SJCRH30 (cell line): Measurements from ENCODE around the gene NDUFB10. TPM values are rescaled to one million over a fixed set of nuclear protein-coding genes. Genes with fewer than 3 reads are reported as not detected.

ENCODE experiments used
- DNase-seq, 2 experiments: peaks; one replicate each; pipeline ENCODE4 v3.0.0-alpha.2; 2015 to 2020
- H3K27ac ChIP-seq: fragments of 250-450 bp; sonication (Bioruptor Pico); 2 replicates; pipeline ENCODE4 v1.5.1; 2020; ENCODE audit warnings: mild to moderate bottlenecking, moderate library complexity
- H3K27me3 ChIP-seq: fragments of 250-450 bp; sonication (Bioruptor Pico); 2 replicates; pipeline ENCODE4 v1.5.1; 2020; ENCODE audit warnings: mild to moderate bottlenecking, moderate library complexity
- H3K36me3 ChIP-seq: fragments of 250-450 bp; sonication (Bioruptor Pico); 2 replicates; pipeline ENCODE4 v1.5.1; 2020; ENCODE audit warnings: mild to moderate bottlenecking, moderate library complexity
- H3K4me1 ChIP-seq: fragments of 250-450 bp; sonication (Bioruptor Pico); 2 replicates; pipeline ENCODE4 v1.5.1; 2020; ENCODE audit warnings: mild to moderate bottlenecking, moderate library complexity
- H3K4me3 ChIP-seq: fragments of 250-450 bp; sonication (Bioruptor Pico); 2 replicates; pipeline ENCODE4 v1.5.1; 2020; ENCODE audit warnings: mild to moderate bottlenecking, moderate library complexity
- H3K9me3 ChIP-seq: fragments of 250-450 bp; sonication (Bioruptor Pico); replicated peaks from 2 replicates; pipeline ENCODE4 v1.5.1; 2020; ENCODE audit warnings: mild to moderate bottlenecking, moderate library complexity
- total RNA-seq: library from RNA; depleted of rRNA; stranded (reverse); fragments of >200 nt; shearing (Covaris generic); gene quantifications from 2 replicates; pipeline ENCODE4 v1.2.3, GENCODE V29; 2014

NDUFB10 gene
- total RNA-seq, 1 experiment from 2014 or later: 157 TPM

DNA sequence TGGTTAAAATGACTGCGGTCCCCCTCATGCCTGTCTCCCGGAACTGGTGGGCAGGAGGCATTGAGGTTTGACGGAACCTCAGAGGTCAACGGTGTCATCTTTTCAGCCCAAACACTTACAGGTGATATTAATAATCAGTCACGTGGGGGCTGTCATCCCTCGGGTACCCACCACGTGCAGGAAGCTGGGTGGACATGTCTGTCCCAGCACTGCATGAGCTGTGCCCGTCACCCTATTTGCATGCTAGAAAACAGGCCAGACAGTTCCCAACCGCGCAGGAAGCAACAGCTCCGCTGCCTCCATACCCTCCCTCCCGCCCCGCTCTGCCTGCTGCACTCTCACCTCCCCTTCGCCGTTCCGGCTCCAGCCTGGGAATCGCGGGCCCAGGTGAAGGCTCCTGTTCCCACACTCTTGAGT is 31.8 kb downstream of the NDUFB10 start:
- Histone ChIP-seq H3K27me3 (peaks cover 8% of the 10 kb centered on the region), H3K27ac (no peak overlapping the region), H3K4me3 (no peak overlapping the region), H3K4me1 (no peaks in the 10 kb centered on the region; the same call in 1 of the 2 replicates), H3K36me3 (no peaks in the 10 kb centered on the region), H3K9me3 (no peaks in the 10 kb centered on the region)
- DNase-seq: no peak

DNA sequence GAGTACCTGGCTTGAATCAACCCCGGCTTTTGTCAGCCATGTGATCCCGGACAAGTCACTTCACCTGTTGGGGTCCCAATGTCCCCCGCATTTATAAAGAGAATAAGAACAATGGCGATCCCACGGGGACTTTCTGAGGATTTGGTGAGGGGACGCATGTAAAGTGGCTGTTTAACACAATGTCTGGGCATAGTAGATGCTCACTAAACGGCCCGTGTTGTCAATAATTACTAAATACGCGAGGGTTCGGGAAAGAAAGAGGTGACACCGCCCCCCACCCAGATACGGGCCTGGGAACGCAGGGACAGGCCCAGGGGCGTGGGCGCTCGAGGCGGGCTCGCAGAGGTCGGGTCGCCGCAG is 32.2 kb downstream of the NDUFB10 start:
- no peaks in the 10 kb centered on the region for H3K9me3 ChIP-seq
- DNase-seq: no peak
- no peak overlapping the region for H3K4me3 ChIP-seq
- H3K27me3 ChIP-seq: peaks cover 8% of the 10 kb centered on the region
- no peaks in the 10 kb centered on the region for H3K36me3 ChIP-seq
- no peaks in the 10 kb centered on the region; the same call in 1 of the 2 replicates for H3K4me1 ChIP-seq
- no peak overlapping the region for H3K27ac ChIP-seq

DNA sequence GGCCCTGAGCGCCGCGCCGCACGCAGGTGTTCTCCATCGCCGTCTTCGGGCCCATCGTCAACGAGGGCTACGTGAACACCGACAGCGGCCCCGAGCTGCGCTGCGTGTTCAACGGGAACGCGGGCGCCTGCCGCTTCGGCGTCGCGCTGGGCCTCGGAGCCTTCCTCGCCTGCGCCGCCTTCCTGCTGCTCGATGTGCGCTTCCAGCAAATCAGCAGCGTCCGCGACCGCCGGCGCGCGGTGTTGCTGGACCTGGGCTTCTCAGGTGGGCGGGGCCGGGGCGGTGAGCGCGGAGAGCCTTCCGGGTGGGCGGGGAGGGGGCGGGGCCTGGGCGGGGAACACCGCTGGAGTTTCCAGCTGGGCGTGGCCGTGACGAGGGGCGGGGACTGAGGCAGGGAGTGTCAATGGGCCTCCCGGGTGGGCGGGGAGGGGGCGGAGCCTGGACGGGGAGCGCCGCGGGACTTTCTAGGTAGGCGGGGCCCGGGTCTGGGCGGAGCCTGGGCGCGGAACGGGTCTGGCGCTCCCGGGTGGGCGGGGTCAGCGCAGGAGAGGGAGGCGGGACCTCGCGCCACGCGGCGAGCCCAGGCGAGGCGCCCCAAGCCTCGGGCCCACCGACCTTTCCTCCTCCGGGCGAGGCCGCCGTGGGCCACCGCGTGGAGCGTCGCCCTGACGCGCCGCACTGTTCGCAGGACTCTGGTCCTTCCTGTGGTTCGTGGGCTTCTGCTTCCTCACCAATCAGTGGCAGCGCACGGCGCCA is 32.8 kb downstream of the NDUFB10 start:
- Histone ChIP-seq H3K4me1 (no peaks in the 10 kb centered on the region; the same call in 1 of the 2 replicates), H3K4me3 (no peak overlapping the region), H3K36me3 (no peaks in the 10 kb centered on the region; the same call in 1 of the 2 replicates), H3K27me3 (peaks cover 8% of the 10 kb centered on the region), H3K9me3 (no peaks in the 10 kb centered on the region), H3K27ac (no peak overlapping the region)
- DNase-seq: no peak

DNA sequence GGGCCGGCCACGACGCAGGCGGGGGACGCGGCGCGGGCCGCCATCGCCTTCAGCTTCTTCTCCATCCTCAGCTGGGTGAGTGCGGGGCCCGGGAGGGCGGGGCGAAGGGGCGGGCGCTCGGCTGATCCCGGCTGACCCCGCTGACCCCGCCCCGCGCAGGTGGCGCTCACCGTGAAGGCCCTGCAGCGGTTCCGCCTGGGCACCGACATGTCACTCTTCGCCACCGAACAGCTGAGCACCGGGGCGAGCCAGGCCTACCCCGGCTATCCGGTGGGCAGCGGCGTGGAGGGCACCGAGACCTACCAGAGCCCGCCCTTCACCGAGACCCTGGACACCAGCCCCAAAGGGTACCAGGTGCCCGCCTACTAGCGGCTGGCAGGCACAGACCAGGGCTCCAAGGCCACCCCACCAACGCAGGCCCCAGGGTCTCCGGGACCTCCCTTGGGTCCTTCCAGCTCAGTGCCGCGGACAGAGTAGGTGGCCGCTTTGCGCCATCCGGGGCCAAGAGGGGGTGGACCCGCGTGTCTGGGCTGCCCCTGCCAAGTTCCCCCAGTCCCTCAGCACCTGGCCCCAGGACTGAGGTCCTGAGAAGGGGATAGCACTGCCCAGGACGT is 33.5 kb downstream of the NDUFB10 start:
- H3K27ac ChIP-seq: no peak overlapping the region
- no peak for DNase-seq
- H3K4me3 ChIP-seq: no peak overlapping the region
- H3K27me3 ChIP-seq: peaks cover 8% of the 10 kb centered on the region
- no peaks in the 10 kb centered on the region for H3K9me3 ChIP-seq
- no peaks in the 10 kb centered on the region; the same call in 1 of the 2 replicates for H3K4me1 ChIP-seq
- peaks cover 4% of the 10 kb centered on the region; the same call in 1 of the 2 replicates for H3K36me3 ChIP-seq

DNA sequence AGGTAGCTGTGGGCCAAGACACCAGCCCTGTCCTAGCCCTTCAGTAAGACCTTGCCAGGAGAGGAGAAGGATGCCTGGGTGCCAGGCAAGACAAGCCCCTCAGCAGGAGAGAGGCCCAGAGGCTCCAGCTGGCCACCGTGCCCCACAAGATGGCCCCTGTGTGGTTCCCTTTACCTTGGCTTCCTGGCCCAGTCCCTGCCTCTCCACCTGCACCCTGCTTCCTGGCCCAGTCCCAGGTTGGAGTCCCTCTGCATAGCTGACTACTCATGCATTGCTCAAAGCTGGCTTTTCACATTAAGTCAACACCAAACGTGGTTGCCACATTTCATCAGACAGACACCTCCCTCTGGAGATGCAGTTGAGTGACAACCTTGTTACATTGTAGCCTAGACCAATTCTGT is 34.4 kb downstream of the NDUFB10 start:
- H3K27me3 ChIP-seq: peaks cover 8% of the 10 kb centered on the region
- no peak overlapping the region for H3K27ac ChIP-seq
- H3K9me3 ChIP-seq: no peaks in the 10 kb centered on the region
- H3K4me1 ChIP-seq: no peaks in the 10 kb centered on the region; the same call in 1 of the 2 replicates
- no peak for DNase-seq
- peaks cover 4% of the 10 kb centered on the region; the same call in 1 of the 2 replicates for H3K36me3 ChIP-seq
- H3K4me3 ChIP-seq: no peak overlapping the region

DNA sequence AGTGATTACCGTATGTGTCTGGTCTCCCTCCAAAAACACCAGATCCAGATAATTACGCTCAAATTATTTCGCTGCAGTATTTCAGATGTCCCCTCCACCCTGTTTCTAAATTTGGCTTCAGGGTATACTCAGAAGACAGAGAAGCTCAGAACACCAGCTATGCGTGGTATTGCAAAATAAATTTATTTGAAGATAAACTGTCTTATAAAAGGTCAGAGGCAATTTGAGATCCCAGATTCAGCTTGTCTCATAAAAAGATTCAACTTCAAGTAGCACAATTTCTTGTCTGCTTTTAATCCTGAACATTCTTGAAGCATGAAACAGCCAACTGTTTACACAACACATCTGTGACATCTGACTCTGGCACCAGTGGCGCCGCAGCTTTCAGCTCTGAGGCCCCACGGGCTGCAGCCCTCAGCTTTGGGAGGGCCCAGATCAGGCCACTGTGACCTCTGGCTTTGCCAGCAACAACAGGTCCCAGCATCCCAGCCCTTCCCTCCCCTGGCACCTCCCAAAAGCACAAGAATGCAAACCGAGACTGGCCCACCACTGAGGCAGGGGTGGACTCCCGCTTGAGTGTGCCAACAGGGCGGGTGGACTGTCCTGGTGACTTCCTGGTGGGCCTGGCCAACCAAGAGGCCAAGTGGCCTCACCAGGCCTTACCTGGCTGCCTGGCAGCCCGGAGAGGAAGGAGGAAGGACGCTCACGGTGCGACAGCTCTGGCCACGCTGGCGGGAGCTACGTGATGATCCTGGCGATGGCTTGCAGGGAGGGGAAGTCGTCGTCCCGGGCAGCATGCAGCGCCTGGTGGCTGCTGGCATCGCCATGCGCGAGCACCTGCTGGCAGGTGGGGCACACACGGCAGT is 38.4 kb downstream of the NDUFB10 start:
- Histone ChIP-seq H3K4me1 (no peaks in the 10 kb centered on the region), H3K36me3 (peaks cover 25% of the 10 kb centered on the region), H3K9me3 (no peaks in the 10 kb centered on the region), H3K4me3 (no peak overlapping the region), H3K27ac (no peak overlapping the region), H3K27me3 (no peaks in the 10 kb centered on the region)
- DNase-seq: no peak

DNA sequence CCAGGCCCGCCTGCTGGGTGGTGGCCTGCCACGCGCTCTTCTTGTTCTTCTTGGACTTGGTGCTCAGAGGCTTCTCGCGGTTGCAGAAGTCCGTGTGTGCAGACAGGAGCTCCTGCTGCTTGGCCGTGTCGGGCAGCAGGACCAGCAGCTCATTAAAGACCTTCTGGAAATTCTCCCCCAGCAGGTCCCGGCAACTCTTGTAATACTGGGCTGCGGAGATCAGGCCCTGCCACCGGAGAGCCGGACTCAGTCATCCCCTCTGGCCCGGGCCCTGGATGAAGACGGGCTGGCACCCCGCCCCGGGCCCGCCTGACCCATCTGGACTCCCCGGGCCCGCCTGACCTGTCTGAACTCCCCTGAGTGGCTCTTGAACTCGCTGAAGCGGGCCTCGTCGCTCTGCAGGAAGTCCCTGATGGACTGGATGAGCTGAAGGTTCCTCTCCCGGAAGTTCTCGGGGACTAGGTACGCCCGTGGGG is 39.1 kb downstream of the NDUFB10 start:
- DNase-seq: no peak
- H3K27ac ChIP-seq: no peak overlapping the region
- H3K27me3 ChIP-seq: no peaks in the 10 kb centered on the region
- H3K36me3 ChIP-seq: peaks cover 32% of the 10 kb centered on the region
- no peaks in the 10 kb centered on the region for H3K9me3 ChIP-seq
- no peaks in the 10 kb centered on the region for H3K4me1 ChIP-seq
- no peak overlapping the region for H3K4me3 ChIP-seq

DNA sequence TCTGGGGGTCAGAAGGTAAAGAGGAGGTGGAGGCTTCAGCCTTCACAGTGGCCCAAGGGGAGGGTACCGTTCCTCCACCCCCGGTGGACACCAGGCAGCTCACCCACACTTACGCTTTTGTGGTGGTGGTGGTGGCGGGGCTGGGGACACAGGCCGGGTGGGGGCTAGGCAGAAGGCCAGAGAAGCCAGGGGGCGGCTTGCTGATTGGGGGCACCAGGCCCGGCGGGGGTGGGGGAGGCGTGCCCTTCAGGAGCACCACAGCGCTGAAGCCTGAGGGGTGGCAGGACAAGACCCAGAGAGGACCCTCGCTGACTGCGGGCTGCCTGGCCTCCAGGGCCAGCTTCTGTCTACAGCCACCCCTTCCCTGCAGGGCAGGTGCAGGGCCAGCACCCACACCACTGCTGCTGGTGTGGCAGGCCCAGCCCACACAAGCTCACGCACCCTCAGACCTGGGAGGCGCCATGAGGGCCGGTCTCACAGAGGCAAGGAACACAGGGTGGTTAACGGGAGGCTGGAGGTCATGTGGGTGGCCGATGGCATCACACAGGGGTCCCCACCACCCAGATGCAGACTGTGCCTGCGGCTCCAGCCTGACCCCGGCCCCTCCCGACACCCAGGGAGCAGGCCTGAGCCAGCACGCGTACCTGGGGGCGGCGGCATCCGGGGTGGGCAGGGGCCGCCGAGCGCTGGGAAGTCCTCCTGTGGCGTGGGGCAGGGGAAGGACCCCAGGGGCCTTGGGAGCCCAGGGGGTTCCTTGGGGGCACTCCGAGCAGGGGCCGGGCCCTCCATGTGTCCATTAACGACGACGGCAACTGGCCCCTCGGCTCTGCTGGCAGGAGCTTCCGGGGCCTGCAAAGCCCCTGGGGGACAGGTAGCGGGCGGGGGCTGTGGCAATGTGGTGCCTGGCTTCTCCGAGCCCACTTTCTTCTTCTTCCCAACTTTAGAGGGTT is 39.8 kb downstream of the NDUFB10 start:
- Histone ChIP-seq H3K27me3 (no peaks in the 10 kb centered on the region), H3K27ac (no peak overlapping the region), H3K4me3 (no peak overlapping the region), H3K36me3 (peaks cover 32% of the 10 kb centered on the region), H3K9me3 (no peaks in the 10 kb centered on the region), H3K4me1 (peaks cover 2% of the 10 kb centered on the region; the same call in 1 of the 2 replicates)
- no peak for DNase-seq

DNA sequence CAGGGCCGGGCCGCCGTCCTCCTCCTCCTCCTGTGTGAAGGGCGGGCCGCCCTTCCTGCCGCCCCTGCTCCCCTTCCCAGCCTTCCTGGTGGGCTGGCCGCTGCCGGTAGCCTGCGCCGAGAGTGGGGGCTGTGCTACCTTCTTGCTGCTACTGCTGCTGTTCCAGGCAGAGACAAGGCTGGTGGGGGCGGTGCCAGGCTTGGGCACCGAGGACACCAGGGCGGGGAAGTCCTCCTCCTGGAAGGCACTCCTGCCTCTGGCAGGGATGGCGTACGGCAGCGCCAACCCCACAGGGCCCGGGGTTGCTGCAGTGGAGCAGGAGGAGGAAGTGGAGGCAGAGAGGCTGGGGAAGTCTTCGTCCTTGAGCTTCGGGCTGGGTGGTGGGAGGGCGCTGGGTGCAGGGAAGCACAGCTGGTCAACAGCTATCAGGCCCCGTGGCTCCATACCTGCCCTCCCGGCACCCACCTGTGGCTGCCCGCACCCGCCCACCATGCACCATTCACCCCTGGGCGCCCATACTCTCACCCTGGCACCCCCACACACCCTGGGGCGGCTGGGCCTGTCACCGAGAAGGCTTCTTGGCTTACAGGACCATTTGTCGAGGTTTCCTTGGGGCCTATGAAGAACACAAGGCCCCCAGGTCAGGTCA is 40.7 kb downstream of the NDUFB10 start:
- Histone ChIP-seq H3K4me3 (no peak overlapping the region), H3K27ac (no peak overlapping the region), H3K27me3 (no peaks in the 10 kb centered on the region), H3K4me1 (peaks cover 10% of the 10 kb centered on the region; the same call in 1 of the 2 replicates), H3K9me3 (no peaks in the 10 kb centered on the region), H3K36me3 (peaks cover 32% of the 10 kb centered on the region)
- DNase-seq: no peak

DNA sequence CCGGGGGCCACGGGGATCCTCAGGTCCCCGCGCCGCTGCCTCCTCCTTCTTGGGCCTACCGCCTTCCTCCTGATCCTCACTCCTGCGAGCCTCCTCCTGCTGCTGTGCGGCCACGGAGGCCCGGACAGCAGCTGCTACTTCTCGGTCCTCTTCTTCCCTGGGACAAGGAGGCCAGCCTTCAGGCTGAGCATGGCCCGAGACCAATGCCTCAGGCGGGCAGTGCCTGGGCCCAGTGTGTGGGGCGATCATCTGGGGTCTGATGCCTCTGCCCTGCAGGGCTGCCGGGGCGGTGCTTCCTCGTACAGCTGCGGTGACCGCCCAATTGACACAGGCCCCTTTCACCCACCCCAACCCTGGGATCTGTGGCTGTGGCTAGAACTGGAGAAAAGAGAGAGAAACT is 41.7 kb downstream of the NDUFB10 start:
- H3K27me3 ChIP-seq: no peaks in the 10 kb centered on the region
- no peak overlapping the region for H3K4me3 ChIP-seq
- no peaks in the 10 kb centered on the region for H3K9me3 ChIP-seq
- DNase-seq: no peak
- peaks cover 32% of the 10 kb centered on the region for H3K36me3 ChIP-seq
- no peak overlapping the region for H3K27ac ChIP-seq
- peaks cover 10% of the 10 kb centered on the region; the same call in 1 of the 2 replicates for H3K4me1 ChIP-seq

DNA sequence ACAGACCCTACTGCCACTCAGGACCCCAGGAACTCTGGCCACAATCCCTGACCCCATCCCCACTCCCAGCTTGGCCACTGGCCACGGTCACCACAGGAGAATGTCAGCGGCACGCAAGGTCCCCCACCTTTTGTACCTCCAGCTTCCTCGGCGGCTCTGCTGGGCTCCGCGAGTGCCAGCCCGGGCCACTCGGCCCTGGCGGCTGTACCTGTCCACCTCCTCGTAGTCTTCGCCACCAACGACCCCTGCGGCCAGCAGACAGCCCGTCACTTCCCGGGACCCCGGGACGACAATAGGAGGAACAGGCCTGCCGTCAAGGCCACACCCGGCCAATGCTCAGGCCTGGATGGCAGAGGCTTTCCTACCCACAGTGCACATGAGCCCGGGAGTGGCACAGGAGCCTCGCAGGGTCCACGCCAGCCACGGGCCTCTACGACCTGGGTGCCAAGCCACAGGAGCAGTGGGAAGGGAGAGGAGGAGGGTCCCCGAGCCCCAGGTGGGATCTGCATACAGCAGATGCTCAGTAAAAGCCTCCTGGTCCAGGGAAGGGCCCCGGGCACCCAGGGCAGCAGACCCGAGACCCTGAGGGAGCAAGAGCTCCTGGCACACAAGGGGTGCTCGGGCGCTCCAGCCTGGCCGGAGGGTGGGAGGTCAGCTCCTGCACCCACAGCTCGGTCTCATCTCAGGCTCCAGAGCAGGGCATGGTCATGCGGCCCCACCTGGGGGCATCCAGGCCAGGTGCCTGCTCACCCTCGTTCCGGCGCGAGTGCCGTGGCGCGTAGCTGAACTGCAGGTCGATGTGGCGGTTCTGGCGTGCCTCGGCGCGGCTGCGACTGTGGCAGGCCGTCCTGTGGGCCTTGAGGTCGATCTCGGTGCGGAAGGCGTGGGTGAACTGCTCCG is 42.4 kb downstream of the NDUFB10 start:
- Histone ChIP-seq H3K4me3 (no peak overlapping the region), H3K4me1 (peaks cover 10% of the 10 kb centered on the region; the same call in 1 of the 2 replicates), H3K27ac (no peak overlapping the region), H3K27me3 (no peaks in the 10 kb centered on the region), H3K9me3 (no peaks in the 10 kb centered on the region), H3K36me3 (peaks cover 32% of the 10 kb centered on the region)
- DNase-seq: no peak

DNA sequence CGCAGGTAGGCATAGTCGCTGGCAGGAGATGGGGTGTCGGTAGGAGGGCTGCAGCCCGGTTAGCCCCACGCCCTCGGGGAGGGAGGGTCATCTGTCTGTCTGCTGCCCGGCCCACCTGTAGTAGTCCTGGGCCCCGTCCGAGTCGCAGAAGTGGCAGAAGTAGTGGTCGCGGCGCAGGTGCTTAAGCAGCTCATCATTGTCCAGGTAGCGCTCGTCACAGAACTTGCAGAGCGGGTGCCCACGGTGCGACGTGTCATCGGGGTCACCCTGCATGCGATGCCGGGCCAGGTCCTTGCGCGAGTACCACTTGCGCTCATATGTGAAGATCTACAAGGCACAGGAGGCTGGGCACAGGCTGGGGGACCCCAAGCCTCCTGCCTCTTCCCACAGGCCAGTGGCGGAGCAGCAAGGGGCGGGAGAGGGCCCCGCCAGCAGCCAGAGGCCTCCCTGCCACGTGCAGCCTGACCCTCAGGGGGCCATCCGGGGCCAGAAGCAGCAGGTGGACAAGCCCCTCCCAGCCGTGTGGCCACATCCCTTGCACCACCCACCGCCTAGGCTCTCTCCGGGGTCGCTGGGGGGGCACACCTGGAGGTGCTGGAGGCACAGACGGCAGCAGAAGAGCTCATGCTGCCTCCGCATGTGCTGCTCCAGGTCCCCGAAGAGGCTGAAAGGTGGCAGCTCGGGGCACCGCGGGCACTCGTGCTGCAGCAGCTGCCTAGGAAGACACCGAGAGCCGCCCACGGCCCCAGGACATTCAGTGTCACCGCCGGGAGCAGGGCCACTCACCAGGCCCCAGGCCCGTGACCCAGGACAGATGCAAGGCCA is 43.3 kb downstream of the NDUFB10 start:
- Histone ChIP-seq H3K27me3 (no peaks in the 10 kb centered on the region), H3K9me3 (no peaks in the 10 kb centered on the region), H3K4me3 (no peak overlapping the region), H3K4me1 (peaks cover 10% of the 10 kb centered on the region), H3K27ac (no peak overlapping the region), H3K36me3 (peaks cover 31% of the 10 kb centered on the region)
- DNase-seq: no peak
